Activated T-helper 17 cell treated with anti-CD3 and anti-CD28 coated beads, Interleukin-2, amount 50 U/mL, for 72 hours (primary cell): ENCODE measurements around the gene ATP6V0A4. TPM values are rescaled to one million over a fixed set of nuclear protein-coding genes. Genes with fewer than 3 reads are reported as not detected.
"Not testable (repeated sequence)": the region's sequence is repeated elsewhere in the genome, so short reads cannot be mapped to it uniquely, and the experiment has no call there.

Experiments
- ATAC-seq: fragments of 150-1000 bp; cut with Tn5 transposase; replicated peaks from 2 replicates; pipeline ENCODE4 v1.10.0; 2021; ENCODE audit warnings: mild to moderate bottlenecking, moderate library complexity
- H3K27ac Mint-ChIP-seq: one replicate; pipeline ENCODE4 v1.8.0; 2022; ENCODE audit warnings: mixed read lengths
- H3K27me3 Mint-ChIP-seq: one replicate; pipeline ENCODE4 v1.8.0; 2022; ENCODE audit warnings: mixed read lengths
- H3K36me3 Mint-ChIP-seq: one replicate; pipeline ENCODE4 v1.8.0; 2022; ENCODE audit warnings: low read depth, mild to moderate bottlenecking, mixed read lengths
- H3K4me1 Mint-ChIP-seq: one replicate; pipeline ENCODE4 v1.8.0; 2022; ENCODE audit warnings: mixed read lengths
- H3K4me3 Mint-ChIP-seq: one replicate; pipeline ENCODE4 v1.8.0; 2022; ENCODE audit warnings: mild to moderate bottlenecking, mixed read lengths
- H3K9me3 Mint-ChIP-seq: one replicate; pipeline ENCODE4 v1.8.0; 2022; ENCODE audit warnings: mixed read lengths
- total RNA-seq, 2 donors: library from RNA; stranded (reverse); gene quantifications; one replicate each; pipeline ENCODE4 v1.2.3, GENCODE V29; 2022

ATP6V0A4 gene
- total RNA-seq, 2 donors from 2014 or later, result 0.42 to 5.5 TPM

- ATAC-seq, result no peak
- Mint-ChIP-seq H3K27ac (no peak overlapping the region), H3K9me3 (no peaks in the 10 kb centered on the region), H3K36me3 (no peaks in the 10 kb centered on the region), H3K4me1 (peaks cover 7% of the 10 kb centered on the region), H3K4me3 (no peak overlapping the region), H3K27me3 (peaks cover 7% of the 10 kb centered on the region)
Observed at GRCh38 chr7:138821912-138822311, 23.9 kb upstream of the ATP6V0A4 start.

- Mint-ChIP-seq H3K4me1 (peaks cover 3% of the 10 kb centered on the region), H3K27me3 (no peaks in the 10 kb centered on the region), H3K36me3 (no peaks in the 10 kb centered on the region), H3K4me3 (no peak overlapping the region), H3K9me3 (no peaks in the 10 kb centered on the region), H3K27ac (no peak overlapping the region)
- ATAC-seq, result no peak
Observed at GRCh38 chr7:138819625-138820024, 21.6 kb upstream of the ATP6V0A4 start.

GRCh38 chr7:138816650-138817049 lies 18.7 kb upstream of the ATP6V0A4 start:
- no peaks in the 10 kb centered on the region for H3K27me3 Mint-ChIP-seq
- H3K27ac Mint-ChIP-seq, result no peak overlapping the region
- ATAC-seq, result peak; percentile 55

GRCh38 chr7:138814816-138815332 lies 16.9 kb upstream of the ATP6V0A4 start:
- ATAC-seq, result no peak
- Mint-ChIP-seq H3K4me1 (peaks cover 3% of the 10 kb centered on the region), H3K27me3 (no peaks in the 10 kb centered on the region), H3K4me3 (no peak overlapping the region), H3K27ac (no peak overlapping the region), H3K9me3 (no peaks in the 10 kb centered on the region), H3K36me3 (no peaks in the 10 kb centered on the region)

More at GRCh38 chr7:138816650-138817049, 18.7 kb upstream of the ATP6V0A4 start:
- H3K9me3 Mint-ChIP-seq, result no peaks in the 10 kb centered on the region
- no peak overlapping the region for H3K4me3 Mint-ChIP-seq
- peaks cover 3% of the 10 kb centered on the region for H3K4me1 Mint-ChIP-seq
- H3K36me3 Mint-ChIP-seq, result no peaks in the 10 kb centered on the region

- no peak overlapping the region for H3K4me3 Mint-ChIP-seq
- H3K4me1 Mint-ChIP-seq, result peaks cover 3% of the 10 kb centered on the region
- no peak overlapping the region for H3K27ac Mint-ChIP-seq
- H3K27me3 Mint-ChIP-seq, result no peaks in the 10 kb centered on the region
- peak; percentile 79 for ATAC-seq
- H3K9me3 Mint-ChIP-seq, result no peaks in the 10 kb centered on the region
- no peaks in the 10 kb centered on the region for H3K36me3 Mint-ChIP-seq
Observed at GRCh38 chr7:138813945-138814344, 15.9 kb upstream of the ATP6V0A4 start.

DNA sequence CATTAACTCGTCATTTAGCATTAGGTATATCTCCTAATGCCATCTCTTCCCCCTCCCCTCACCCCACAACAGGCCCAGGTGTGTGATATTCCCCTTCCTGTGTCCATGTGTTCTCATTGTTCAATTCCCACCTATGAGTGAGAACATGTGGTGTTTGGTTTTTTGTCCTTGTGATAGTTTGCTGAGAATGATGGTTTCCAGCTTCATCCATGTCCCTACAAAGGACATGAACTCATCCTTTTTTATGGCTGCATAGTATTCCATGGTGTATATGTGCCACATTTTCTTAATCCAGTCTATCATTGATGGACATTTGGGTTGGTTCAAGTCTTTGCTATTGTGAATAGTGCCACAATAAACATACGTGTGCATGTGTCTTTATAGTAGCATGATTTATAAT lies 13.3 kb upstream of the ATP6V0A4 start:
- H3K4me3 Mint-ChIP-seq, H3K9me3 Mint-ChIP-seq, ATAC-seq, H3K36me3 Mint-ChIP-seq, H3K4me1 Mint-ChIP-seq, H3K27me3 Mint-ChIP-seq, H3K27ac Mint-ChIP-seq: not testable (repeated sequence)

DNA sequence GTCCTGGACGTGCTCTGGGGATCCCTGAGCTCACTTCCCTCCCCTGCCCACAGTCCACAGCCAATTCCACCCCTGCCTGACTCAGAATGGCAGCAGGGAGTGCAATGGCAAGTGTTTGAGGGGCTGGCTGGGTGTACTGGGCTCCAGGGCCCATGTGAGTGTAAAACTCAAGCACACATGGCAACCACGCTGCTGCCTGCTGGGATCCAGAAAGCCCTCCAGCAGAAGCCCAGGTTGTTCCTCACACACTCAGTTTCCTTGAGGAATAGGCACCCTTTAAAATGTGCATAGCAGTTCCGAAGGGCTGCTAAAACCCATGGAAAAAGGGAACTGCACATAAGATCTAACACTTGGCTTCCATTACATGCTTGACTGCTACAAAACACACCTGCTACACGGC lies 11.3 kb upstream of the ATP6V0A4 start:
- no peaks in the 10 kb centered on the region for H3K4me1 Mint-ChIP-seq
- no peak overlapping the region for H3K27ac Mint-ChIP-seq
- H3K36me3 Mint-ChIP-seq, result no peaks in the 10 kb centered on the region
- no peak for ATAC-seq
- no peaks in the 10 kb centered on the region for H3K27me3 Mint-ChIP-seq
- no peak overlapping the region for H3K4me3 Mint-ChIP-seq
- peaks cover 4% of the 10 kb centered on the region for H3K9me3 Mint-ChIP-seq

DNA sequence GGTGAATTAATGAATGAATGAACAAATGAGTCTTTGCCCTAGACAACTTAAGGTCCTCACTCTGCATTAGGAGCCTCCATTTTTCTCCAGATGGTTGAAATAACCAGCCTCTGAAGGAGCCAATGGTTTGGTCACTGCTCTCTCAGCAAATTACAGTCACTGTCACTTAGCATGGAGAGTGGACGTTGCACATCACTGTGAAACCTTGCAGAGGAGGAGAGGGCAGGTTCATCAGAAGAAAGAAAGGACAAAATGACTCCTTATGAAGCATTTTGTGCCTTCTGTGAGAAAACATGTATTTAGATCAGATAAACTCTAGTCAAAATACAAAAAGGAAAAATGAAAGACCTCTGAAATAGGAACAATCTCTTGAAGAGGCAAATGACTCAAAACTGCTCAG lies 6.6 kb upstream of the ATP6V0A4 start:
- H3K4me3 Mint-ChIP-seq, result no peak overlapping the region
- H3K4me1 Mint-ChIP-seq, result no peaks in the 10 kb centered on the region
- H3K36me3 Mint-ChIP-seq, result no peaks in the 10 kb centered on the region
- peaks cover 3% of the 10 kb centered on the region for H3K27me3 Mint-ChIP-seq
- H3K27ac Mint-ChIP-seq, result no peak overlapping the region
- H3K9me3 Mint-ChIP-seq, result peaks cover 4% of the 10 kb centered on the region
- ATAC-seq, result peak; percentile 40

- Mint-ChIP-seq H3K36me3 (no peaks in the 10 kb centered on the region), H3K4me1 (peaks cover 5% of the 10 kb centered on the region), H3K9me3 (no peaks in the 10 kb centered on the region), H3K27ac (no peak overlapping the region), H3K4me3 (no peak overlapping the region), H3K27me3 (peaks cover 7% of the 10 kb centered on the region)
- no peak for ATAC-seq
Observed at GRCh38 chr7:138802706-138803105, 4.7 kb upstream of the ATP6V0A4 start.

DNA sequence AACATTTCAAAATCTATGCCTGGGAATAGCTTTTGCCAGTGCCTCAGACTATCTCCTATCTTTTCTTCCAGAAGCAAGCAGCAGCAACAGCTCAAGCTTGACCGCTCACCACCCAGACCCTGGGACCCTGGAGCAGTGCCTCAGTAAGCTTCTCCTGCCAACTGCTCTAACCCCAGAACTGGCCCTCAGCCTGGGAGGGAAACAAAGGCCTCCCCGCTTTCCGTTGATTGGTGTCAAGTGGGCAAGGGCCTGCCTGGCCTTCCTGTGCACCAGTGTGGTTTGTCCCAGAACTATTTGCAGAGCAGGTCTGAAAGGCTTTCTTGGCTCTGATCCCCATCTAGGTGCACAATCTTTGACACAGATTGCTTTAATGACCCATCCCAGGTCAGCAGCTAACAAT lies 3.3 kb upstream of the ATP6V0A4 start:
- peaks cover 5% of the 10 kb centered on the region for H3K4me1 Mint-ChIP-seq
- H3K27me3 Mint-ChIP-seq, result peaks cover 14% of the 10 kb centered on the region
- H3K4me3 Mint-ChIP-seq, result no peak overlapping the region
- no peaks in the 10 kb centered on the region for H3K9me3 Mint-ChIP-seq
- ATAC-seq, result no peak
- no peaks in the 10 kb centered on the region for H3K36me3 Mint-ChIP-seq
- no peak overlapping the region for H3K27ac Mint-ChIP-seq

DNA sequence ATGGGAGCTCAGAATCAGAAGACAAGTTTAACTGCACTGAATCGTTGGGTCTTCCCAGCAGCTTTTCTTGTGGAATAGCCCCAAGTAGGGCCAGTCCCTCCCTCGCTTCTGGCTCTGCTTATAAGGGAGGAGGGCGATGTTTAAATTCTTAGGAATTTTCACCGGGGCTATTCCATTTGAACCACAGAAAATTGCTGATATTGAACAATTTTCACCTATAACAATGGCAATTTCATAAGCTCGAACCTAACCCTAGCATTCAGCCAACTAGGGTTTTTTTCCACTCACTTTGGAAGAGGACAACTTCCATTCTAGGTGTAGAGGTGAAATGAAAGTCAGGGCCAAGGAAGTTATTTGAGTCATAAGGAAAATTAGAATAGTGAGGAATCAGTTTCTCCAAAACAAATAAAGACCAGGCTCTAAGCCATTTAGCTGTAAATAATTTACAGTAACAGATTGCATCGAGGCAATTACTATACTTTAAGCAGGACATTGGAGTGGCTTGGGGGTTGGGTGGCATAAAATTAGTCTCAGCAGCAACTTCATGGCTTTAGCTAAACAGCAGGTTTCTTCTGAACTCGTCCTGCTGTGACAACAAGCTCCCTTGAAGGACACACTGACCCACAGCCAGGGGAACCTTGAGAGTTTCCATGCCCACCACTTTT lies 1.5 kb upstream of the ATP6V0A4 start:
- Mint-ChIP-seq H3K27ac (no peak overlapping the region), H3K4me1 (peaks cover 5% of the 10 kb centered on the region), H3K36me3 (no peaks in the 10 kb centered on the region), H3K9me3 (no peaks in the 10 kb centered on the region), H3K4me3 (no peak overlapping the region), H3K27me3 (peaks cover 14% of the 10 kb centered on the region)
- ATAC-seq, result no peak

GRCh38 chr7:138798836-138799235 lies 840 bp upstream of the ATP6V0A4 start:
- Mint-ChIP-seq H3K9me3 (no peaks in the 10 kb centered on the region), H3K4me1 (peaks cover 5% of the 10 kb centered on the region), H3K4me3 (no peak overlapping the region), H3K36me3 (no peaks in the 10 kb centered on the region), H3K27ac (no peak overlapping the region), H3K27me3 (peaks cover 12% of the 10 kb centered on the region)
- no peak for ATAC-seq

GRCh38 chr7:138797046-138797445 lies 950 bp downstream of the ATP6V0A4 start:
- not testable (repeated sequence) for H3K36me3 Mint-ChIP-seq, H3K9me3 Mint-ChIP-seq, H3K4me1 Mint-ChIP-seq, H3K4me3 Mint-ChIP-seq, ATAC-seq, H3K27ac Mint-ChIP-seq
- H3K27me3 Mint-ChIP-seq, result peaks cover 11% of the 10 kb centered on the region

- peaks cover 5% of the 10 kb centered on the region for H3K4me1 Mint-ChIP-seq
Observed at GRCh38 chr7:138796038-138796615, 1.9 kb downstream of the ATP6V0A4 start.

More at GRCh38 chr7:138796038-138796615, 1.9 kb downstream of the ATP6V0A4 start:
- ATAC-seq, result no peak
- Mint-ChIP-seq H3K4me3 (no peak overlapping the region), H3K27ac (no peak overlapping the region), H3K27me3 (peaks cover 11% of the 10 kb centered on the region), H3K36me3 (no peaks in the 10 kb centered on the region), H3K9me3 (no peaks in the 10 kb centered on the region)
